Stimulated activated CD8-positive, alpha-beta memory T cell treated with anti-CD3 and anti-CD28 coated beads, Interleukin-12 subunit alpha, Interleukin-12 subunit beta, amount 100 ng/mL, for 24 hours (primary cell): ENCODE results near the gene HSPG2.

Experiments used
- DNase-seq: peaks from one replicate; pipeline ENCODE4 v3.0.0-alpha.2; 2020; ENCODE audit errors: extremely low read depth

The HSPG2 gene

DNA sequence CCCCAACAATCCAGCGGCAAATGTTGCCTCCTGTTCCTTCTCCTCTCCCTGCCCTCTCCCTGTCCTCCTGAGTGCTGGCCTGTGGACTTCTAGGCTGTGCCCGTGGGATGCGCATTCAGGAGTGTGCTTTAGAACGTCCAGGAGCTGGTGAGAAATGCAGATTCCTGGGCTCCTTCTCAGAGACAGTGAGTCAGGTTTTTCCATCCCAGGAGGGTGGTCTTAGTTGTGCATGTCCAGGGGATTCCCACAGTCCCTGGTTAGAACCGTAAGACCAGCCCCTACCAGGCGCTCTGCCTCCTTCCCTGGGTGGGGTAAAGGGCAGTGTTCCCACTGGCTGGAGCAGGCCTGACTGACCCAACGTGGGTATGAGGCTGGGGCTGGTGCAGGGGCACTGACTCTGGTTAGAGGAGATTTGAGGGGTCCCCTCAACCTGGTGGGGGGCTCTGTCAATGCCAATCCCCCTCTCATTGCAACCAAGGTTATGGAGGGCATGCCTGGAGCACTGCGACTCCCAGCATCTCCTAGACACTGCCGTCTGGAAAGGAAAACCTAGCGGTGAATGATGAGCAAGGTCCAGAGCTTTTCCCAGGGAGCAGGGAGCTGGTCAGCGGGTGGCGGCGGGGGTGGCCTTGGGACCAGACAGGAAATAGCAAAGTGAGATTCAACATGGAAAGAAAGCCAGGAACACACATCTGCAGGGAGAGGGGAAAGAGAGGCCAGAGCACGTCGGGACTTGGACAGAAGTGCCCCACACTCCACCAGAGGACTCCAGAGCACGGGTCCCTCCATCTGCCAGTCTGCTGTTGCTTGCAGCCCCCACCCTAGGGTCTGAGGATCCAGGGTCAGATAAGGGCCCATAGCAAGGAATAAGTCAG lies 38.5 kb downstream of the HSPG2 start:
- DNase-seq, result no peak

DNA sequence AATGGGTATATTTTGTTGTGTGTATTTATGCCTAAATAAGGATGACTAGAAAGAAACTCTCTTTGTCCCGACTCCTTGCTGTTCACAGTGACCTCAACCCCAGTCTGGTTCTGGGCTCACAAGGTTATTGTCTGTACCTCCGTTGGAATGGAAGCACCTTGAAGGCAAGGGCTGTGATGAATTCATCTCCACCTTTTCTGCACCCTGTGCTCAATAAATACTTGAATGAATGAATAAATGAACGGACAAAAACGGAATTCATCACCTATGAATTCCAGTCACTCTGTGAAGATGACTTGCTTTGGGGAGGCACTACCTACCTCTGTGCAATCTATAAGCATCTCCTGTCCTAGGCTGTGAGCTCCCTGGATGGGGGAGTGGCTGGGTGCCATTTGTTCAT lies 39.3 kb downstream of the HSPG2 start:
- DNase-seq, result no peak

DNA sequence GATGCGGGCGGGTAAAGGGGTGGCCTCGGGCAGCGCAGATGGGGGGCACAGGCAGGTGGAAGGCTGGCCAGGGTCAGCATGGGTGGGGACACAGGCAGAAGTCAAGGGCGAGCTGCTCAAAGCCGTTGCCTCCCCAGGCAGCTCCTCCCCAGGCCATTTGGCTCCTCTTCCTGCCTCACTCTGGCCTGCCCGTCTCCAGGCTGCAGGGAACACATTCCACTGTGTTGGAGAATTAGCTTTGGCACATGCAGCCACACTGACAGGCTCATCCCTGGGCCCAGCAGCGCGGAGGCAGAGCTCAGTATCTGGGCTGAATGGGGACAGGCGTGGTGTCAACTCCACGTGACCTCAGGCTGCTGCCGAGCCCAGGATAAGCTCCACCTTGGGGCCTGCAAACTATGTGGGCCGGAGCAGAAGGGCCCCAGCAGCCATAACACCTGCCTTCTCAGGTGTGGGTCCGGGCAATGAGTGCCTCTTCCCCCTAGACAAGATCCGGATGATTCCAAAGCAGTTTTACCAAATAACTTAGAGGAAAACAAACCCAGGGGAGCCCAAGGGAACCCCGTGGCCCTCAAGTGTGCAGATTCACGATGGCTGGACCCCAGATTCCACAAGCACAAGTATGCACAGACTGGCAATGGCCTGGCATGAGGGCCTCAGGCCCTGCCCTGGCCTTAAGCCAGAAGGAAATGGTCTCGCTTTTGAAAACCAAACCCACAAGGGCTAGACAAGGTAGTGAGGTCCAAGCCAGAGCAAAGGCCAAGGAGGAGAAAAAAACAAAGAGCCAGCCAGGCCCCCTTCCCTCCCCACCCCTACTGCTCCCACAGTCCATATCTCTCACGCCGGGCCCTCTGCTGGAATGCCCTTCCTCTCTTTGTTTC lies 40.2 kb downstream of the HSPG2 start:
- no peak for DNase-seq

DNA sequence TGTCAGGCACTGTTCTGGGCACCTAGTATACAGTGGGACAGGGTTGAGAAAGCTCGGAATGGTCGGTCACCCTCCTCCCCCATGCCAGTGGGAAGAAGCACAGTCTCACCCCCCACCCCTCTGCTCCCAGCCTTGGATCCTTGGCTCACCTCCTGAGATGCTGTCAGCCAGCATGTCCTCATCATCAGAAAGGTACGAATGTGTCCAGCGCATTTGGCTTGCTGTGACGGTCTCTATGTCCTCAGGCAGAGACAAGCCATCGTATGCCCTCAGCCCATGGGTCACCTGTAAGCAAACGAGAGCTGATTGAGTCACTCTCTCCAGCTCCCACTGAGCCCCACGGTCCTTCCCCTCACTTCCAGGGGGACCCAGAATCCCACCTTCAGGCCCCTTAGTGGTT lies 41.1 kb downstream of the HSPG2 start:
- DNase-seq, result no peak

DNA sequence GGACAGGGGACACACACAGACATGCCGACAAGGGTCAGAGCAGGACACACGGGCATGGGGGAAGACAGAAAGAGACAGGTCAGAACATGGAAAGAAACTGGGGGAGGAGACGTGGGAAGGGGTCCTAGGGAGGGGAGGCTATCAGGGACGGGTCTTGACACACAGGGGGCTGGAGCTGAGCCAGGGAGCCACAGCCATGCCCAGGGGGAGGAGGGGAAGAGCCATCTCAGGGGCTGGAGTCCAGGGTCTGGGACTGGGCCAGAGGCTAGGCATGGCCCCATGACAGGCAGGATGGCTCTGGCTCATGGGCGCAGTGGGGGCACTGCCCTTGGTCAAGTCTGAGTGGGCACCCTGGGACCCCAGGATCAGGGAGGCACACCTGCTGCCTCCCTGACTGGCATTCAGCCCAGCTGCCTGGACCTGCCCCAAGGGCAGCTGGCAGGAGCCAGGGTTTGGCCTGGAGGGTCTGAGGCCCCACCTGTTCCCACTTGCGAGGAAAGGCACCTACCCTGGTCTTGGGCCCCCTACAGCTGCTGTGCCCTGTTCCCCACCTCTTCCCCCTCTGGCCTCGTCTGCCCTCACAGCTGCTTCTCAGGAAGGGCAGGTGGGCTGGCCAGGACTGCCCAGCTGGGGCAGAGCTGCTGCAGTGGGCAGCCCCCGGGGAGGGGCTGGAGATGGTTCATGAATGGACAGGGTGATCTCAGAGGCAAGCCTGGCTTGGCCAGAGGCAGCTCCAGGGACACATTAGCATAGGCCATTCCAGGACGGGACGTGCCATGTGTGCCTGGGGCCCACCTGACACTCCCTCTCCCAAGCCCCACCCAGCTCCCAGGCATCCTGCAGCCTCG lies 42.9 kb downstream of the HSPG2 start:
- DNase-seq, result no peak

DNA sequence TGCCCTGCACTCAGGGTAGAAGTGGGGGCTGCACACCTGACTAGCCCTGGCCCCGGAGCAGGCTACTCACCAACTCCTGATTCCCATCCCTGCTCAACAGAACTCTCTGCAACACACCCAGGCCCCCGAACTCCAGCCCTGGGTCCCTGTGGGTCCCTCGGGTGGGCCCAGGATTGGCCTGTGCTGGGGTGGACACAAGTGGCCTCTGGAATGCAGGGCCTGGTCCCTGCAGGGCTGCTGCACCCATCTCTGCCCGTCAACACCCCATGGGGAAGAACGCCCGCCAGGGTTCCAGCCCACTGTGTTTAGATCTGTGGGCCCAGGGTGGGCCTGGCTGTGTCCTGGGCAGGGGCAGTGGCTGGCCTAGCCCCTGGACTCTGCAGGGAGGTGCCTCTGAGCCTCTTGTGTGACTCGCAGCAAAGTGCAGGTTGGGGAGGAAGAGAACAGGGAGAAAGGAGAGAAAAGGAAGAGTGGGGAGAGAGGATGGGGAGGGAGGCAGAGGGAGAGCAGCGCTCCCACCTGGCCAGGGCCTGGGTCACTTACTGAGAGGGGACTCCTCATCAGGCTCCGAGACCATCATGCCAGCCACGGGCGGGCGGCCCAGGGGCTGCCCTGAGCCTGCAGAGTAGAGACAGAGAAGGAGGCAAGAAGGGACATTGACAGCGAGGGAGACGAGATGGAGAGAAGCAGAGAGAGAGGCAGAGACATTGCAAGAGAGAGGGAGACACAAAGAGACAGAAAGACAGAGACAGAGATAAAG lies 43.9 kb downstream of the HSPG2 start:
- DNase-seq, result no peak

DNA sequence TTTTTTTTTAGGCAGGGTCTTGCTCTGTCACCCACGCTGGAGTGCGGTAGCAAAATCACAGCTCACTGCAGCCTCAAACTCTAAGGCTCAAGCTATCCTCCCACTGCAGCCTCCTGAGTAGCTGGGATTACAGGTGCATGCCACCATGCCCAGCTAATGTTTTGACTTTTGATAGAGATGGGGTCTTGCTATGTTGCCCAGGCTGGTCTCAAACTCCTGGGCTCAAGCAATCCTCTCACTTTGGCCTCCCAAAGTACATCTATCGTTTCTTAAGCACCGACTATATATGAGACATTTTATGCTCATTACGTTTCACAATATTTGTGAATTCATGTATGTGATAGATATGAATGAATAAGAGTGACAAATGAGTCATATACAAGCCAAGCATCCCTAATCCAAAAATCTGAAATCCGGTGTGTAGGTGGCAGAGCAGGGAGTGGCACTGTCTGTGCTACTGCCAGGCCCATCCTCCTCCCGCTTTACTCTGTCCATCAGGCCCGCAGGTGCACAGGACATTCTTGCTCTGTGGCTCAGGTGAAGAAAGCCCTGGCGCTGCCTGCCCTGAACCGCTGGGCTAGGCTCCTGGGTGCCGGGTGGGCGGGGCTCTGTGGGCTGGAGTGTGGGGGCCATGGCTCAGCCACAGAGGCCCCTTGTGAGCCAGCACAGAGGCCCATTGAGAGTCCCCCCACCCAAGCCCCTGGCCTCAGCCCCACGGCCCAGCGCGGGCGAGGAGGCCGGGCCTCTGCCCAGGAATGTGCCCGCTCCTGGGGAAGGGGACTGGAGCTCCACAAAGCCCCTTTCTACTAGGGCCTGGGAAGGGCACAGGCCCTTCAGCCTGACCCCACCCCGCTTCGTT lies 45.3 kb downstream of the HSPG2 start:
- DNase-seq, result no peak

DNA sequence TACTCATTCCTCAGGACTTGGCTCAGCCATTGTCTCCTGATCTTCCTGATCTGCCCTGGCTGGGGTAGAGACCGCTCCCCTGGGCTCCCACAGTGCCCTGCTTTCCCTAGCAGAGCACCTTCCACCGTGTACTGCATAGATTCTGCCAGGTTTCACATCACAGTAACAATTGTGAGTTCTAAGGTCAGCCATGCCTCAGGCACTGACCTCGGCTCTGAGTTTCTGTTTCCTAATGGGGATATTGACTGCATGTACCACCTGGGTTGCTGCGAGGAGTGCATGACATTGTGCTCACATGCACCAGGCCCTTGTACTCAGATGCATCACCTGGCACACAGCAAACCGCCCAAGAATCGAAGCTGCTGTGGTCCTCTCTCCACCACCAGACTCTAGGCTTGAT lies 46.0 kb downstream of the HSPG2 start:
- DNase-seq, result no peak

DNA sequence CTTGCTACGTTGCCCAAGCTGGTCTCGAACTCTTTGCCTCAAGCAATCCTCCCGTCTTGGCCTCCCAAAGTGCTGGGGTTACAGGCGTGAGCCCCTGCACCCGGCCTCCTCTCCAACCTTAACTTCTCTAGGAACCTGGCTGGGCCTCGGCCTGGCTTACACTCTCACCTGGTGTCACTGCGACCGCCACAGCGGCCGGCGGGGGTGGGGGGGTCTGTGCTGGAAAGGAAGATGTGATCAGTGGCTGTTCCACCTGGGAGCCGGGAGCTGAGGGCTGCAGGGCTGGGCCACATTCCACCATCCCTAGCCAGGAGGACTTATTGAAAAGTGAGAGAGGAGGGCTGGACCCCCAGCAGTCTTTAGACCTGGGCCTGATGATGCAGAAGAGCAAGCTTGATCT lies 48.6 kb downstream of the HSPG2 start:
- DNase-seq, result no peak

DNA sequence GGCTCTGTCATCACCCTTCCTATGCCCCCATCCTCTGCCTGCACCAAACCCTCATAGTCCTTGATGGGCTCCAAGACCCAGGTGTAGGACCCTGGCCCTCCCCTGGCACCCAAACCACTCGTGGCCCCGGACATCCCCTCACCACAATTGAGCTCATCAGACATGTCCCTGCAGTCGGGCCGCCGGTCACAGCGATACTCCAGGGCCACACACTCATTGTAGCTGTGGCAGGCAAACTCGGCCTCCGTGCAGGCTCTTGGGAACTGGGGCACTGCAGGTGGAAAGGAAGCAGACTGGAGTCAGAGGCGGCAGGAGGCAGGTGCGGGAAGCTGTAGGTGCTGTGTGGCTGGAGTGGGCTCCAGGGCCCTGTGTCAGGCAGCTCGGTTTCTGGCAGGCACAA lies 49.3 kb downstream of the HSPG2 start:
- DNase-seq, result no peak

DNA sequence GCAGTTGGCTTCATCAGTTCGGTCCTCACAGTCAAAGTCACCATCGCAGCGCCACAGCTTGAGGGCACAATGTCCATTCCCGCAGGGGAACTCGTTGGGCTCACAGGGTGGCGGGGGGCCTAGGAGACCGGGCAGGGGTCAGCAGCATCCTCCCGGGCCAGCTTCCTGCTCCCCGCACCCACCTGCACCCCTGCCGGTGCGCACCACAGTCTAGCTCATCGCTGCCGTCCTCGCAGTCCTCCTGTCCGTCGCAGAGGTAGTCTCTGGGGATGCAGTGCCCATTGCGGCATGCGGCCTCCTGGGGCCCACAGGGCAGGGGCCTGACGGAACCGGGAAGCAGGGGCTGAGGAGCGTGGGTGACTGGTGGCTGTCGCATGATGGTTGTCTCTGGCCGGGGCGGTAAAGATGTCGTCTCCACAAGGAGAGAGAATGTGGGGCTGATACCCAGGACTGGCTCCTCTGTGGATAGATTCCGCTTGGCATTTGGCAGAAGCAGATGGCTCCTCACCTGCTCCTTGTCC lies 49.8 kb downstream of the HSPG2 start:
- DNase-seq, result no peak

DNA sequence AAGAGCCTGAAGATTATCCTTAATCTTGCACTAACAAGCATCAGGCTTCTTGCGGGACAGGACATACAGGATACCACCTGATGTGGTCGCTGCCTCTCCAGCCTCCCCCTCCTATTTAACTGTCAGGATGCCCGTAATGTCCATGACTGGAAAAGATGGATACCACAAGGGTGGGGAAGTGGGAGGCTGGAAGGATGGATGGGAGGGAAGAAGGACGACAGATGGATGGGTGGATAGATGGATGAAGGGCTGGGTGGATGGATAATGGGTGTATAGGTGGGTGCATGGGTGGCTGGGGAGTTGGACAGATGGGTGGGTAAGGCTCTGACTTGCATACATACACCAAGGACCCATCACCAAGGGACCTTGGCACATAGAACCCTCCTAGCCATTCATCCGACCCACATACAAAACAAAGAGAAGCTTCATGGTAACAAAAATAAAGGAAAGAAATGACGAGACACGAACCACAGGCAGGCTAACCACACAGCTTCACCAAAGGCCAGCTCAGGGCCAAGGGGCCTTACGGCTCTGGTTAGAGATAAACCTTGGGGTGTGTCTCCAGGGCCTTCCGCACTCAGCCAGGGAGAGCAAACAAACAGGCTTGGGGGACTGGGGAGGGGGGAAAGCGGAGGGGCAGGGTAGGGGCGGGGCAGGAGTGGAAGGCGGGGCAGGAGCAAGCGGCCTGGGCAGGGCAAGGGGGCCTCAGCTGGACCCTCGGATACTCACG lies 50.5 kb downstream of the HSPG2 start:
- DNase-seq, result no peak

DNA sequence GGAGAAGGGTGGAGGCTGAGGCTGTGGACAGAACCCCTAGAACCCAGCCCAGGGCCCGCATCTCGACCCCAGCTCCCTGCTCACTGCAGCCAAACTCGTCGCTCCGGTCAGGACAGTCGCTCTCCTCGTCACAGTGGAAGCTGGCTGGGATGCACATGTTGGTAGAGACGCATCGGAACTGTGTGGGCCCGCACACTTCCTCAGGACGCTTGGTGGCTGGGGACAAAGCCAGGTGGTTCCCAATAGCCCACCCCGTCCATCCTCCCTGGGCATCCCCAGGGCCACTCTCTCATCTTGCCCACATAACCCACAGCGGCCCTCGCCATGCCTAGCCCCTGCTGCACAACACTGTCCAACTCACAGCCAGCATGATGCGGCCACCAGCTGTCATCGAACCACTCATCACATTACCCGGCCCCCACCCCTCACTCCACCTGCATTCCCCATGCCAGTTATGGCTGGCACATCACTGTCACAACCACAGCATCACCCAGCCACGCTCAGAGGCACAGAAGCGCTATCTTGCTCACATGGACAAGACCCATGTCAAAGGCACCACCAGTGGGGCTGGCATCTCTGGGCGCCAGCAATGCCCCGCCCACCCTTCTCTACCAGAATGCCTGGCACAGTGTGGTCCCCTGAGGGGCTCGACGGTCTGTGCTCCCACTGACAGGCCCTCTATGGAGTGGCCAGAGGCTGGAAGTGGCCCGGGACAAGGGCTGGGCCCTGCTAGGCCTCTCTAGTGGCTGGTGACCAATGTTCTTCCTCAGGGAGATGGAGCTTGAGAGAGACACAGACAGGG lies 51.7 kb downstream of the HSPG2 start:
- DNase-seq, result no peak

DNA sequence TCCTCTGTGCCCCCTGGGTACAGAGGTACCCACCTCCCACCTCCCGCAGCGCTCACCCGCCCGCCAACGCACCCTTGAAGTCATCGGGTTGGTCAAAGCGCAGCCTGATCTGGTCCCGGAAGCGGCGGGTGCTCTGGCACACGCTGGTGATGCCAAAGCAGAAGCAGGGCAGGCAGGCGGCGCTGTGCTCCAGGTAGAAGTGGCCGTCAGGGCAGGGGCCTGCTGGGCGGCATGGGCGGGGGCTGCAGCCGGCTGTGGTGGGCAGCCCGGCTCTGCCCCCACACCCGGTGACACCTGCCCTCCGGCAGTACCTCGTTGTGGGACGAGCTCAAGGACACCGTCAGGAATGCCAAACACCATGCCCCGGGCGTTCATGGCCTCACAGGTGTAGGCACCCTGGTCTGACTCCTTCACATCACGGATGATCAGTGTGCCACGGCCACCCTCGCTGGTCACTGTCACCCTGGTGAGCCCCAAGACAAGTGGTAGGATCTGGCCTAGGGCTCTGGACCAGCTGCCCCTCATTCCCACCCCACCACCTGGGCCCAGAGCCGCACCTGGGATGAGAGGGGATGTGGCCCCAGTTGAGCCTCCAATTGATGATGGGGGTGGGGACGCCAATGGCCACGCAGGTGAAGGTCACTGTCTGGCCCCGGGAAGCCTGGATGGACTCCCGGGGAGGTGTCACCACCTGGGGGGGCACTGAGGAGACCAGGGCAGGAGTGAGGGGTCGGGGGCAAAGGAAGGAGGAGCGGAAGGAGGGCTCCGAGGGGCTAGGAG lies 52.5 kb downstream of the HSPG2 start:
- no peak for DNase-seq

DNA sequence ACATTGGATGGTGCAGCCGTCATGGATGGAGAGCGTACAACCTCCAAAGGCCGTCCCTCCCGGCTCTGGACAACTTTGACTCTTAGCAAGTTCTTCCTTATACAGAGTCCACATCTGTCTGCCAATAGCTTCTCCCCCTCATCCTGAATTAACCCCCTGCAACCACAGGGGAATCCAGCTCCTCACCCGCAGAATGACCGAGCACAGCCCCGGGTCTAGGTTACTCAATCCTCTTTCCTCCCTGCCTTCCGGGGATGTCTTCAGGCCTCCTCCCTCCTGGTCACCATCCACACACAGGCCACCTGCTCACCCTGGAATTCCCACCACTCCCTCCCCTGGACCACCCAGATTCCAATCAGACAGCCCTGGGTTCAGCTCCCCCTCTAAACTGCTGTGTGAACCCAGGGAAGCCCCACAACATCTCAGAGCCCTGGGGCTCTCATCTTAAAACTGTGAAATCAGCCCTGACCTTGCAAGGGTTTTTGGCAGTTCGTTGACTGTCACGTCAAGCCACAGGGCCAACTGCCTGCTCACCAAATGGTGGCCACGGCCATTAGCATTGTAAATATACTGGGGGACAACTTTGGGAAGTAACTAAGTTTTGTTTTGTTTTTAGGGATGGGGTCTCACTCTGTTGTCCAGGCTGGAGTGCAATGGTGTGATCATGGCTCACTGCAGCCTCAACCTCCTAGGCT lies 54.2 kb downstream of the HSPG2 start:
- no peak for DNase-seq

DNA sequence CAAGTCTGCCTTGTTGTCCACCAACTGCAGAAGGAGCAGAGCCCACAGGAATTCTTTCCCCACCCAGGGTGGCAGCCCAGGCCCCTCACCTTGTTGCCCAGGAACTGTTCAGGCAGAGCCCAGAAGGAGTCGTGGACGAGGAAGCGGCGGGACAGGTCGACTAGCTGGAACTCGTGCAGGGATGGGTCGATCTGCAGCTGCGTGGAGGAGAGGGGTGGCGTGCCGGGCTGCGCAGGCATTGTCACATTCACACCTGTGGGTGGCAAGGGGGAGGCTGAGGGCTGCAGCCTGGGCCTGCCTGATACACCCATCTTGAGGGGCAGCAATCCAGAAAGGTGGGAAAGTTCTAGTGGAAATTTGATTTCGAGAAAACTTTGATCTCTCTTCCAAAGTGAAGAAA lies 55.9 kb downstream of the HSPG2 start:
- DNase-seq, result no peak

DNA sequence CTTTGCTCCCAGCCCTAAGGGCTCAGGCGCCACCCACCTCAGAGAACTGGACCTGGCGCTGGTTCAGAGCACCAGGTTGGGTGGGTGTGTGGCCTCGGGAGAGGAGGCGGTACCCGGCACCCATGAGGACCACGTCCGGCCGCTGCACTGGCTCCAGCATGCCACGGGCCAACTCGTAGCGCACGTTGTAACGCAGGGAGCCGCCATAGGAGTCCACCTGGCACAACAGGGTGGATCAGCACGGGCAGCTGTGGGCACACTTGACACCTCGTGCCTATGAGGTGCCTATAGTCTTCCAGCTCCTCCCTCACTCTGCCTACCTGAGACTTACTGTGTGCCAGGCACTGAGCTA lies 56.5 kb downstream of the HSPG2 start:
- DNase-seq, result no peak
